NCI-H2029 (cell line): ENCODE measurements around the gene ZSWIM7.
"Not testable (repeated sequence)": the region's sequence is repeated elsewhere in the genome, so short reads cannot be mapped to it uniquely, and the experiment has no call there.

ENCODE experiments used
- DNase-seq: peaks from one replicate; lab custom pipeline; 2025; lab: John Stamatoyannopoulos, UW

ZSWIM7 gene

GRCh38 chr17:15998031-15998562, 1.4 kb downstream of the ZSWIM7 start:
- no peak for DNase-seq

DNA sequence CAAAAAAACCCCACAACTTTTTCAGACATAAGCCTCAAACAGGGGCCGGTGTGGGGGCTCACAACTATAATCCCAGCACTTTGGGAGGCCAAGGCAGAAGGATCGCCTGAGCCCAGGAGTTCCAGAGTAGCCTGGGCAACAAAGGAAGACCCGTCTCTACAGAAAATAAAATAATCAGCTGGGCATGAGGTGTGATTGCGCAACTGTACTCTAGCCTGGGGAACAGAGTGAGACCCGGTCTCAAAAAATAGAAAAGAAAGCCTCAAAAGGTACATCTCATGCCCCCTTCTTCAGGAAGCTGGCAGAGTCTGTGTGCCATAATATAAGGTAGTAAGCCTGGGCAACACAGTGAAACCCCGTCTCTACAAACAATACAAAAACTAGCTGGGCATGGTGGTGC, 3.2 kb downstream of the ZSWIM7 start:
- no peak for DNase-seq

DNA sequence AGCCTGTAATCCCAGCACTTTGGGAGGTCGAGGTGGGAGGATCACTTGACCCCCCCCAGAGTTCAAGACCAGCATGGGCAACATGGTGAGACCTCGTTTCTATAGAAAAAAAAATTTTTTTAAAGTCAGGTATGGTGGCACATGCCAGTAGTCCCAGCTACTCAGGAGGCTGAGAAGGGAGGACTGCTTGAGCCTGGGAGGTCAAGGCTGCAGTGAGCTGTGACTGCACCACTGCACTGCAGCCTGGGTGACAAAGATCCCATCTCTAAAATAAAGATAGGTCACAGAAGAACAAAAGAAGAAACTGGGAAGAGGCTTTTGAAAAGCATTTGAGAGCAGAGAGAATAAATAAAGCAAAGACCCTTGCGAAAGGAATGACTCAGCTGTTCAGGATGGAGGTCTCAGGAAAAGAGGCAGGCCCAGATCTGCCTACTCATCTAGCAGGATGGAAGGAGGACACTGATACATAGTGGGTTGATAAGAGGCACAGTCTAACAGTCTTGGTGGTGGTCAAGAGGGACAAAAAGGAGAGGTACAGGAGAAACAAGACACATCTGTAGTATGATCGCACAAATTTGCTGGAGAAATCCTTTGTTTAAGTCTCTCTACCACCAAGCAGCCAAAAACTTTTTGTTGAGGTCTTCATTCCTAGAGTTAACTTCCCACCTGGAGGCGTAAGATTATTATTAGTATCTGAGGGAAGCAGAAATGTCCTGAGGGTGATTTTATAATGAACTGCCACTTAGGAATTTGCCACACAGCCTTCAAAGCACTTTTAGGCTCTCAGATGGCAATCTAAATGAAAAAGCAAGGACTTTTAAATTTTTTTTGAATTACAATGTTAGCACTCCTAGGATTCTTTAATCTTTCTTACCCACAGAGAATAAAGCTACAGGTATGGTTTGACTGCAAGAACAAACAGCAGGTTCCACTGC, 17.6 kb downstream of the ZSWIM7 start:
- no peak for DNase-seq

DNA sequence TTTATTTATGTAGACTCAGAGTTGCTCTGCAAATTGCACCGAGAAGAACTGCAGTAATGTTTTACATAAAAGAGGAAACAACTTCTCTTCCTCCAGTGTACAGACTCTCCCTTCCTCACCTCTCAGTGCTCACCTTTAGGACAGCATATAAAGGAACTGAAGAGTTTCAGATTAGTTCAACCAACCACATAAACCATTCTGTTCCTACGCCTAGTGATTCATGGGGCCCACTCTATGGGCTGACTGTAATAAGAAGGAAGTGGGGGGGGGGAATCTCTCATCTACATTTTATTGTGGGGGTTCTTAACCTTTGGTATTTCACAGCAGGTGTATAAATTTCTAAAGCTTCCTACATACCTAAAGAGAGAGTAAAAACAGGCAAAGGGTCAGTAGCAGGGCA, 18.3 kb downstream of the ZSWIM7 start:
- DNase-seq = no peak

- DNase-seq = not testable (repeated sequence)
Measured at GRCh38 chr17:15979013-15979412, 20.5 kb downstream of the ZSWIM7 start.

DNA sequence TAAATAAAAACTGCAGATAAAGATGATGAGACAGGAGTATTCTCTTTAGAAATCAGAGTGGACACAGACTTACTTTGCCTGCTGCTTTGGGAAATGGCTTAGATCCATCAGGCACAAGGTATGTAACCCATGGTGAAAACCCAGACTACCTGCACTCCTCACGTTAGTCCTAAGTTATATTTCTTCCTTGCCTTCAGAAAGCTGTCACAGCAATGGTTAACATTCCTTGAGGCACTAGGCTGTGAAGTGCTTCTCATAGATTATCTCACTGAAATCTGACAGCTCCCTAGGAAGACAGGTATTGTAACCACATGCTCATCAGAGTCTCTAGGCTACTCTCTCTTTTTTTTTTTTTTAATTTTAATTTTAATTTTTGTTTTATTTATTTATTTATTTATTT, 20.9 kb downstream of the ZSWIM7 start:
- no peak for DNase-seq

GRCh38 chr17:15977894-15978293, 21.6 kb downstream of the ZSWIM7 start:
- DNase-seq = no peak

GRCh38 chr17:15973834-15974233, 25.7 kb downstream of the ZSWIM7 start:
- DNase-seq = no peak

DNA sequence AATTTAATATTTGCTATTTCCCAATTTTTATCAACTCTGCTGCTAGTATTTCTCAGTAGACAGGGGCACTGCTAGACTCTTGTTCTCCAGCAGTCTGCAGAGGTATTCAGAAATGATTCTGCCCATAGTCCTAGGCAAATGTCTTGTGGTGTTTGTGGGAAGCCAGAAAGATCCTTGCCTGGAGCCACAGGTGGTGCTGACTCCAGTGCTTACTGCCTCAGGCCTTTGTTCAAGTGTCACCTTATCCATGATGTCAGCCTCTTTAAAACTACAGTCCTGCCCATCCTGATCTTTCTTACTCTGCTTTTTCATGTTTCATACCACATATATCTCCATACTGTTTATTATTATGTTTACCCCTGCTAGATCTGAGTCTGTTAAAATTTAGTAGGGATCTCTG, 26.5 kb downstream of the ZSWIM7 start:
- DNase-seq = no peak

GRCh38 chr17:15972497-15972951, 27.0 kb downstream of the ZSWIM7 start:
- DNase-seq = no peak

GRCh38 chr17:15971882-15972281, 27.6 kb downstream of the ZSWIM7 start:
- no peak for DNase-seq

GRCh38 chr17:15971098-15971678, 28.3 kb downstream of the ZSWIM7 start:
- no peak for DNase-seq

GRCh38 chr17:15970500-15970899, 29.0 kb downstream of the ZSWIM7 start:
- no peak for DNase-seq

- DNase-seq = no peak
Measured at GRCh38 chr17:15969463-15969862, 30.0 kb downstream of the ZSWIM7 start.

- no peak for DNase-seq
Measured at GRCh38 chr17:15967706-15968399, 31.7 kb downstream of the ZSWIM7 start.

- no peak for DNase-seq
Measured at GRCh38 chr17:15966879-15967248, 32.6 kb downstream of the ZSWIM7 start.

GRCh38 chr17:15966183-15966878, 33.2 kb downstream of the ZSWIM7 start:
- DNase-seq = peak; percentile 38

GRCh38 chr17:15965528-15965927, 34.0 kb downstream of the ZSWIM7 start:
- no peak for DNase-seq

GRCh38 chr17:15963670-15964110, 35.8 kb downstream of the ZSWIM7 start:
- DNase-seq = no peak

DNA sequence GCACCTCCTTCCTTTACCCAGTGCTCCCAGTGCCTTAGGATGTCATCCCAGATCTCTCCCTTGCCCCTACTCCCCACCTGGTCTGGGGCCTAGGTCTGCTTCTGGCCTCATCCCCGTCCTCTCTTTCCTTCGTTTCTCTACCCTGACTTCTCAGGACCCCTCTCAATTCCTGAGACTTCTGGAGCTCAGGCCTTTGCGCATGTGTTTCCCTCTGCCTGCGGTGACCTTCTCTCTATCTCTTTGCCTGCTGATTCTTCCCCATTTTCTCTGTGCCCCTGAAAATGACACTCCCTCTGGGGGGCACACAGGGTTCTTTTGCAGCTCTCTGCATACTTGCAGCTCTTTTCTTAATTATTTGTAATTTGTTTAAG, 41.0 kb downstream of the ZSWIM7 start:
- DNase-seq = no peak

DNA sequence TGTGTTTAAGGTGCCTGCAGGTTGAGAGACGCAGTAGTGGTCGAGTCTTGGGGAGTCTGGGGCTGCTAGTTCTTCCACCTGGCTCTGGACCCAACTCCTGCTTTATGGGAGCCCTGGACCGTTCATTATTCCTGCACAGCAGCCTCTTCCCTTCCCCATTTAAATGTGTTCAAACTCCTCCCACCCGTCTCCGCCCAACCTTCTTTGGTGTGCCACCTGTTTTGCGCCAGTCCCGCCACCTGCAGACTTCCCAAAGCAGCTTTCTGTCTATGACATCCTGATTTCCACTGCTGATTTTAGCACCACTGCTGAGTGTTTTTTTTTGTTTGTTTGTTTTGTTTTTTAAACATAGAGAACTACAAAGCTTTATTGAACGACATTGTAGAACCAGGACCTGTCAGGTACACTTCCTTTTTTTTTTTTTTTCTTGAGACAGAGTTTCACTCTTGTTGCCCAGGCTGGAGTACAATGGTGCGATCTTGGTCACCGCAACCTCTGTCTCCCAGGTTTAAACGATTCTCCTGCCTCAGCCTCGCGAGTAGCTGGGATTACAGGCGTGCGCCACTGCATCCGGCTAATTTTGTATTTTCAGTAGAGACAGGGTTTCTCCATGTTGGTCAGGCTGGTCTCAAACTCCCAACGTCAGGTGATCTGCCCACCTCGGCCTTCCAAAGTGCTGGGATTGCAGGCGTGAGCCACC, 41.7 kb downstream of the ZSWIM7 start:
- no peak for DNase-seq
